ENCODE data around the gene SRMS.
"Not testable (repeated sequence)": the region's sequence is repeated elsewhere in the genome, so short reads cannot be mapped to it uniquely, and the experiment has no call there.

Gene SRMS

GRCh38 chr20:63565021-63565698 lies 17.6 kb upstream of the SRMS start:
- DNase-seq = no peak

GRCh38 chr20:63564036-63564810 lies 16.7 kb upstream of the SRMS start:
- DNase-seq = no peak

- no peak for DNase-seq
Measured at GRCh38 chr20:63563225-63563935, 15.8 kb upstream of the SRMS start.

GRCh38 chr20:63562461-63563224 lies 15.1 kb upstream of the SRMS start:
- no peak for DNase-seq

- no peak for DNase-seq
Measured at GRCh38 chr20:63561624-63562396, 14.3 kb upstream of the SRMS start.

GRCh38 chr20:63560856-63561609 lies 13.5 kb upstream of the SRMS start:
- DNase-seq = no peak

GRCh38 chr20:63560333-63560805 lies 12.8 kb upstream of the SRMS start:
- DNase-seq = no peak

- not testable (repeated sequence) for DNase-seq
Measured at GRCh38 chr20:63559485-63560332, 12.2 kb upstream of the SRMS start.

GRCh38 chr20:63558804-63559484 lies 11.4 kb upstream of the SRMS start:
- no peak for DNase-seq

- no peak for DNase-seq
Measured at GRCh38 chr20:63557481-63557891, 9.9 kb upstream of the SRMS start.

- no peak for DNase-seq
Measured at GRCh38 chr20:63556873-63557478, 9.4 kb upstream of the SRMS start.

GRCh38 chr20:63555661-63556381 lies 8.3 kb upstream of the SRMS start:
- DNase-seq = no peak

GRCh38 chr20:63554361-63555278 lies 7.1 kb upstream of the SRMS start:
- DNase-seq = no peak

GRCh38 chr20:63553933-63554290 lies 6.4 kb upstream of the SRMS start, which contains the start of gene FNDC11:
TSS of gene FNDC11 (plus strand) at chr20:63554159. CDS start at chr20:63555664, 1,505 bp downstream.
- peak; percentile 60 for DNase-seq

- DNase-seq = peak; percentile 87
Measured at GRCh38 chr20:63553251-63553932, 5.8 kb upstream of the SRMS start.

- DNase-seq = no peak
Measured at GRCh38 chr20:63552481-63553249, 5.1 kb upstream of the SRMS start.

All from femur (tissue), 1 donor.